GM12878 (cell line): ENCODE measurements around the gene SEC61A1. TPM values are rescaled to one million over a fixed set of nuclear protein-coding genes. Genes with fewer than 3 reads are reported as not detected.

Source experiments
- BRCA1 ChIP-seq: IDR thresholded peaks from 2 replicates; pipeline ENCODE4 v1.6.1; 2011; ENCODE audit warnings: low read depth, low read length, improper control_type of control experiment
- CHD2 ChIP-seq: IDR thresholded peaks from 2 replicates; pipeline ENCODE4 v1.6.1; 2011; ENCODE audit warnings: low read depth, low read length, improper control_type of control experiment, borderline replicate concordance
- GATAD2B ChIP-seq: fragments of 450-650 bp; conservative IDR thresholded peaks from 2 replicates; pipeline ENCODE4 v1.6.1; 2017; ENCODE audit warnings: low read depth, mild to moderate bottlenecking, moderate library complexity
- HDAC2 ChIP-seq: fragments of 200-600 bp; sonication (generic); IDR thresholded peaks from 2 replicates; pipeline ENCODE4 v1.6.1; 2017
- IKZF1 ChIP-seq: fragments of 450-650 bp; conservative IDR thresholded peaks from 2 replicates; pipeline ENCODE4 v1.6.1; 2017; ENCODE audit warnings: antibody characterized with exemption, mild to moderate bottlenecking
- KAT2A ChIP-seq: conservative IDR thresholded peaks from 2 replicates; pipeline ENCODE4 v1.6.1; 2011; ENCODE audit warnings: low read depth, low read length; ENCODE audit not compliant: control insufficient read depth
- LARP7 ChIP-seq: fragments of 450-650 bp; IDR thresholded peaks from 2 replicates; pipeline ENCODE4 v1.6.1; 2017; ENCODE audit warnings: mild to moderate bottlenecking
- NFIC ChIP-seq: IDR thresholded peaks from 2 replicates; pipeline ENCODE4 v1.6.1; 2012; ENCODE audit warnings: low read depth, mild to moderate bottlenecking, inconsistent platforms, low read length, moderate library complexity
- POLR2AphosphoS5 ChIP-seq: IDR thresholded peaks from 2 replicates; pipeline ENCODE4 v1.6.1; 2011; ENCODE audit warnings: mild to moderate bottlenecking, low read length, inconsistent platforms
- RB1 ChIP-seq: fragments of 450-650 bp; formaldehyde crosslinking; IDR thresholded peaks from 2 replicates; pipeline ENCODE4 v1.6.1; 2017; ENCODE audit warnings: mild to moderate bottlenecking, borderline replicate concordance
- RUNX3 ChIP-seq: IDR thresholded peaks from 2 replicates; pipeline ENCODE4 v1.6.1; 2012; ENCODE audit warnings: low read length, inconsistent platforms
- SMAD1 ChIP-seq: fragments of 450-650 bp; IDR thresholded peaks from 2 replicates; pipeline ENCODE4 v1.6.1; 2018; ENCODE audit warnings: mild to moderate bottlenecking, low read depth; ENCODE audit not compliant: partially characterized antibody
- SMC3 ChIP-seq: IDR thresholded peaks from 2 replicates; pipeline ENCODE4 v1.6.1; 2011; ENCODE audit warnings: low read length, improper control_type of control experiment, borderline replicate concordance
- STAT3 ChIP-seq: IDR thresholded peaks from 2 replicates; pipeline ENCODE4 v1.6.1; 2011; ENCODE audit warnings: low read depth, low read length, improper control_type of control experiment
- TARDBP ChIP-seq: IDR thresholded peaks from 2 replicates; pipeline ENCODE4 v1.6.1; 2016; ENCODE audit warnings: borderline replicate concordance
- ZNF217 ChIP-seq: fragments of 450-650 bp; IDR thresholded peaks from 2 replicates; pipeline ENCODE4 v1.6.1; 2017; ENCODE audit warnings: antibody characterized with exemption, mild to moderate bottlenecking
- polyA plus RNA-seq, 11 experiments: library from polyadenylated mRNA; depleted of rRNA in 4 of 11; unstranded in 6 of 11; stranded (reverse) in 5 of 11; fragments of >200 nt; fragmentation: Nextera tagmentation in 4 of 11; fragmentation: Illumina TruSeq in 1 of 11; extraction: Ambion mirVana in 4 of 11; extraction: Trizol in 1 of 11; gene quantifications; 1 replicate in 1 of 11; 2 replicates in 10 of 11; pipeline versions ENCODE4 v1.2.1 to v1.2.3, GENCODE V29; 2011 to 2016; ENCODE audit warnings: inconsistent platforms in 2 of 11, missing spikeins in 2 of 11, low read depth in 1 of 11
- total RNA-seq, 4 experiments: library from RNA; depleted of rRNA in 3 of 4; stranded (reverse); fragments of >200 nt in 3 of 4; fragmentation: Illumina TruSeq in 1 of 4; extraction: Trizol in 1 of 4; gene quantifications; 2 replicates each; pipeline versions ENCODE4 v1.2.1 to v1.2.3, GENCODE V29; 2013 to 2021
- TF ChIP-seq, protein P1 (sequence below): fragments of 450-650 bp; IDR thresholded peaks from 2 replicates; pipeline ENCODE4 v1.6.1; 2016; ENCODE audit warnings: mild to moderate bottlenecking
- TF ChIP-seq, protein P2 (sequence below): IDR thresholded peaks from 2 replicates; pipeline ENCODE4 v1.6.1; 2012; ENCODE audit warnings: low read depth, low read length, improper control_type of control experiment
- TF ChIP-seq, protein P3 (sequence below): fragments of 450-650 bp; IDR thresholded peaks from 2 replicates; pipeline ENCODE4 v1.6.1; 2017; ENCODE audit warnings: mild to moderate bottlenecking, low read depth, inconsistent platforms; ENCODE audit not compliant: poor library complexity, severe bottlenecking
- TF ChIP-seq, protein P4 (sequence below), 3 experiments: IDR thresholded peaks in 2 of 3; conservative IDR thresholded peaks in 1 of 3; 2 replicates each; pipeline ENCODE4 v1.5.1; 2011; ENCODE audit warnings: low read depth in 3 of 3, low read length in 3 of 3, mild to moderate bottlenecking in 3 of 3, control low read depth in 2 of 3, moderate library complexity in 2 of 3, inconsistent platforms in 1 of 3, mixed read lengths in 1 of 3; ENCODE audit not compliant: control insufficient read depth in 2 of 3, insufficient read depth in 1 of 3; ENCODE audit errors: extremely low read depth in 1 of 3
- TF ChIP-seq, protein P5 (sequence below): fragments of 450-650 bp; formaldehyde crosslinking; IDR thresholded peaks from 2 replicates; pipeline ENCODE4 v1.5.0; 2022; ENCODE audit warnings: mild to moderate bottlenecking, missing genetic modification characterization

SEC61A1 gene
- total and polyA plus RNA-seq, 10 of the 15 experiments (the other 5 are each of a cell fraction or from before 2014, with no cell fraction given), result 5.2 to 265 (median 142) TPM

DNA sequence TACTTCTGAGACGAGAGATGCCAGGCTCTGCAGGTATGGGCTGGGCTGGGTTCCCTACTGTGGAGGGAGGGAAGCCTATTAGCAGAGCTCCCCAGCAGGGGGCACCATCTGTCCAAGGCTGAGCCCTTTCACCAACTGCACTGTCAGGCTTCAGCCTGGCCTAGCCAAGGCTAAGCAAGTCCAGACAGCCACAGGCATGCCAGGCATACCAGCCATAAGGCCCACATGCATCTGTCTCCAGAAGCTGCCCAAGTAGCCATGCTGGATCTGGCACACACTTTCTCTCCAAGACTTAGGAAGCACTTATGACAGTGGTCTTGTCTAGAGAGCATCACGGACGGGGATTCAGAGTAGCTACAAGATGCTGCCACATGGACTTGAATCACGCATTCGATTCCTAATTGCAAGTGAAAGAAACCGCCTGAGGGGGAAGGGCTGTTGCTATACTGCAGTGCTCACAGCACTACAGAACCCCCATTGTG, 43.0 kb downstream of the SEC61A1 start (continued):
- TF ChIP-seq, protein P1, sequence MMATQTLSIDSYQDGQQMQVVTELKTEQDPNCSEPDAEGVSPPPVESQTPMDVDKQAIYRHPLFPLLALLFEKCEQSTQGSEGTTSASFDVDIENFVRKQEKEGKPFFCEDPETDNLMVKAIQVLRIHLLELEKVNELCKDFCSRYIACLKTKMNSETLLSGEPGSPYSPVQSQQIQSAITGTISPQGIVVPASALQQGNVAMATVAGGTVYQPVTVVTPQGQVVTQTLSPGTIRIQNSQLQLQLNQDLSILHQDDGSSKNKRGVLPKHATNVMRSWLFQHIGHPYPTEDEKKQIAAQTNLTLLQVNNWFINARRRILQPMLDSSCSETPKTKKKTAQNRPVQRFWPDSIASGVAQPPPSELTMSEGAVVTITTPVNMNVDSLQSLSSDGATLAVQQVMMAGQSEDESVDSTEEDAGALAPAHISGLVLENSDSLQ, result no peak
- 0 out of 2 replicates have a peak, but pooled peaks have one; percentile 53 for TF ChIP-seq RB1
- TF ChIP-seq, protein P2, sequence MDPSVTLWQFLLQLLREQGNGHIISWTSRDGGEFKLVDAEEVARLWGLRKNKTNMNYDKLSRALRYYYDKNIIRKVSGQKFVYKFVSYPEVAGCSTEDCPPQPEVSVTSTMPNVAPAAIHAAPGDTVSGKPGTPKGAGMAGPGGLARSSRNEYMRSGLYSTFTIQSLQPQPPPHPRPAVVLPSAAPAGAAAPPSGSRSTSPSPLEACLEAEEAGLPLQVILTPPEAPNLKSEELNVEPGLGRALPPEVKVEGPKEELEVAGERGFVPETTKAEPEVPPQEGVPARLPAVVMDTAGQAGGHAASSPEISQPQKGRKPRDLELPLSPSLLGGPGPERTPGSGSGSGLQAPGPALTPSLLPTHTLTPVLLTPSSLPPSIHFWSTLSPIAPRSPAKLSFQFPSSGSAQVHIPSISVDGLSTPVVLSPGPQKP, result no peak
- TF ChIP-seq, protein P3, sequence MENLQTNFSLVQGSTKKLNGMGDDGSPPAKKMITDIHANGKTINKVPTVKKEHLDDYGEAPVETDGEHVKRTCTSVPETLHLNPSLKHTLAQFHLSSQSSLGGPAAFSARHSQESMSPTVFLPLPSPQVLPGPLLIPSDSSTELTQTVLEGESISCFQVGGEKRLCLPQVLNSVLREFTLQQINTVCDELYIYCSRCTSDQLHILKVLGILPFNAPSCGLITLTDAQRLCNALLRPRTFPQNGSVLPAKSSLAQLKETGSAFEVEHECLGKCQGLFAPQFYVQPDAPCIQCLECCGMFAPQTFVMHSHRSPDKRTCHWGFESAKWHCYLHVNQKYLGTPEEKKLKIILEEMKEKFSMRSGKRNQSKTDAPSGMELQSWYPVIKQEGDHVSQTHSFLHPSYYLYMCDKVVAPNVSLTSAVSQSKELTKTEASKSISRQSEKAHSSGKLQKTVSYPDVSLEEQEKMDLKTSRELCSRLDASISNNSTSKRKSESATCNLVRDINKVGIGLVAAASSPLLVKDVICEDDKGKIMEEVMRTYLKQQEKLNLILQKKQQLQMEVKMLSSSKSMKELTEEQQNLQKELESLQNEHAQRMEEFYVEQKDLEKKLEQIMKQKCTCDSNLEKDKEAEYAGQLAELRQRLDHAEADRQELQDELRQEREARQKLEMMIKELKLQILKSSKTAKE, result no peak
- peak; percentile 85 for TF ChIP-seq SMC3
- TF ChIP-seq LARP7, result peak; percentile 45; the same call in 1 of the 2 replicates
- TF ChIP-seq ZNF217, result no peak
- no peak for TF ChIP-seq NFIC
- no peak for TF ChIP-seq GATAD2B
- TF ChIP-seq, protein P4, sequence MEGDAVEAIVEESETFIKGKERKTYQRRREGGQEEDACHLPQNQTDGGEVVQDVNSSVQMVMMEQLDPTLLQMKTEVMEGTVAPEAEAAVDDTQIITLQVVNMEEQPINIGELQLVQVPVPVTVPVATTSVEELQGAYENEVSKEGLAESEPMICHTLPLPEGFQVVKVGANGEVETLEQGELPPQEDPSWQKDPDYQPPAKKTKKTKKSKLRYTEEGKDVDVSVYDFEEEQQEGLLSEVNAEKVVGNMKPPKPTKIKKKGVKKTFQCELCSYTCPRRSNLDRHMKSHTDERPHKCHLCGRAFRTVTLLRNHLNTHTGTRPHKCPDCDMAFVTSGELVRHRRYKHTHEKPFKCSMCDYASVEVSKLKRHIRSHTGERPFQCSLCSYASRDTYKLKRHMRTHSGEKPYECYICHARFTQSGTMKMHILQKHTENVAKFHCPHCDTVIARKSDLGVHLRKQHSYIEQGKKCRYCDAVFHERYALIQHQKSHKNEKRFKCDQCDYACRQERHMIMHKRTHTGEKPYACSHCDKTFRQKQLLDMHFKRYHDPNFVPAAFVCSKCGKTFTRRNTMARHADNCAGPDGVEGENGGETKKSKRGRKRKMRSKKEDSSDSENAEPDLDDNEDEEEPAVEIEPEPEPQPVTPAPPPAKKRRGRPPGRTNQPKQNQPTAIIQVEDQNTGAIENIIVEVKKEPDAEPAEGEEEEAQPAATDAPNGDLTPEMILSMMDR (IDR thresholded peaks at IDR 0.05 in 2 of 3, conservative IDR thresholded peaks at IDR 0.05 in 1 of 3; ENCODE audit: control insufficient read depth in 2 of 3, extremely low read depth in 1 of 3, insufficient read depth in 1 of 3, low read depth in 3 of 3, low read length in 3 of 3), result peak; percentile 83 to 93 (median 89)
- no peak for TF ChIP-seq IKZF1
- TF ChIP-seq HDAC2, result no peak
- TF ChIP-seq RUNX3, result no peak
- TF ChIP-seq BRCA1, result no peak
- no peak for TF ChIP-seq CHD2
- no peak for TF ChIP-seq TARDBP
- TF ChIP-seq, protein P5, sequence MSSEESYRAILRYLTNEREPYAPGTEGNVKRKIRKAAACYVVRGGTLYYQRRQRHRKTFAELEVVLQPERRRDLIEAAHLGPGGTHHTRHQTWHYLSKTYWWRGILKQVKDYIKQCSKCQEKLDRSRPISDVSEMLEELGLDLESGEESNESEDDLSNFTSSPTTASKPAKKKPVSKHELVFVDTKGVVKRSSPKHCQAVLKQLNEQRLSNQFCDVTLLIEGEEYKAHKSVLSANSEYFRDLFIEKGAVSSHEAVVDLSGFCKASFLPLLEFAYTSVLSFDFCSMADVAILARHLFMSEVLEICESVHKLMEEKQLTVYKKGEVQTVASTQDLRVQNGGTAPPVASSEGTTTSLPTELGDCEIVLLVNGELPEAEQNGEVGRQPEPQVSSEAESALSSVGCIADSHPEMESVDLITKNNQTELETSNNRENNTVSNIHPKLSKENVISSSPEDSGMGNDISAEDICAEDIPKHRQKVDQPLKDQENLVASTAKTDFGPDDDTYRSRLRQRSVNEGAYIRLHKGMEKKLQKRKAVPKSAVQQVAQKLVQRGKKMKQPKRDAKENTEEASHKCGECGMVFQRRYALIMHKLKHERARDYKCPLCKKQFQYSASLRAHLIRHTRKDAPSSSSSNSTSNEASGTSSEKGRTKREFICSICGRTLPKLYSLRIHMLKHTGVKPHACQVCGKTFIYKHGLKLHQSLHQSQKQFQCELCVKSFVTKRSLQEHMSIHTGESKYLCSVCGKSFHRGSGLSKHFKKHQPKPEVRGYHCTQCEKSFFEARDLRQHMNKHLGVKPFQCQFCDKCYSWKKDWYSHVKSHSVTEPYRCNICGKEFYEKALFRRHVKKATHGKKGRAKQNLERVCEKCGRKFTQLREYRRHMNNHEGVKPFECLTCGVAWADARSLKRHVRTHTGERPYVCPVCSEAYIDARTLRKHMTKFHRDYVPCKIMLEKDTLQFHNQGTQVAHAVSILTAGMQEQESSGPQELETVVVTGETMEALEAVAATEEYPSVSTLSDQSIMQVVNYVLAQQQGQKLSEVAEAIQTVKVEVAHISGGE (CRISPR knock-in tag), result no peak
- no peak for TF ChIP-seq SMAD1
- no peak for TF ChIP-seq KAT2A
- TF ChIP-seq STAT3, result no peak
- TF ChIP-seq POLR2AphosphoS5, result no peak
